Hematopoietic multipotent progenitor cell (in vitro differentiated cells): ENCODE results near the gene XPO4. TPM values are rescaled to one million over a fixed set of nuclear protein-coding genes. Genes with fewer than 3 reads are reported as not detected.

Experiments used
- DNase-seq, 3 donors: peaks; one replicate each; pipeline ENCODE4 v3.0.0-alpha.2; 2011 to 2015; ENCODE audit warnings: low read depth in 2 of 3, low spot score in 2 of 3
- total RNA-seq: library from RNA; depleted of rRNA; stranded (reverse); fragments of >200 nt; gene quantifications from one replicate; pipeline ENCODE4 v1.2.3, GENCODE V29; 2012

XPO4 gene
- total RNA-seq, 1 donor: 10.5 TPM

DNA sequence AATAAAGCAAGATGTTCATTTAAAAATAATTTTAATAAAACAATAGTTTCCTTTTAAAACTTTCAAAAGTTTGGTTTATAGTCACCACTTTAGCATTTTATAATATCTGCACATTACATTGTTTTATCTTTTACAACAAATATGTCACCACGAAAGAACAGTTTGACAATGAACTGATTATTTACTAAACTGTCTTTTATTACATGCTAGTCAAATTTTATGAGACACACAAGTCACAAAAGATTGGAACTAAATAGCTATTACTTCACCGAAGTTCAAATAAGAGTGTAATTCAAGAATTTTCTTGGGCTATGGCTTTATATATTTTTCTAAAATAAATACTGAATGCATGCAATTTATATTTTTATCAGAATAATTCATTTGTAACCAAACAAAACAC is 71.3 kb downstream of the XPO4 start:
- no peak for DNase-seq

GRCh38 chr13:20828539-20829364 is 73.8 kb downstream of the XPO4 start:
- peak; percentile 28 to 87 (median 59) for DNase-seq

GRCh38 chr13:20826843-20827560 is 75.5 kb downstream of the XPO4 start:
- DNase-seq: no peak

DNA sequence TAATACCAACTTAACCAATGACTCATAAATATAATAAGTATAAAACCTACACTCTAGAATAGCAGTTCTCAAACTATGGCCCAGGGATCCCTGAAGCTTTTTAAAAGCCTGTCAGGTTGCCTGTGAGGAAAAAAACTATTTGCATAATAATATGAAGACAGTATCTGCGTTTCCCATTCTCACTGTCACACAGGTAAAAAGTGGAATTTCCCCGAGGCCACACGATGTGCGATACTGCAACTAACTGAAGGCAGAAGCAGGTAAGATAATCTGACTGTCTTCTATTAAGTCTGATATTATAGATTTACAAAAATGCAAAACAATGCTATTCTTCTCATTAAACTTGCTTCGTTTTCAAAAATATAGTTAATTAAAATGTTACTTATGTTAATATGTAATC is 76.2 kb downstream of the XPO4 start:
- no peak for DNase-seq

- DNase-seq: peak in 1 of 3 donors; percentile 17
Observed at GRCh38 chr13:20825477-20825875, 77.1 kb downstream of the XPO4 start.

GRCh38 chr13:20824762-20825476 is 77.6 kb downstream of the XPO4 start:
- DNase-seq: no peak

DNA sequence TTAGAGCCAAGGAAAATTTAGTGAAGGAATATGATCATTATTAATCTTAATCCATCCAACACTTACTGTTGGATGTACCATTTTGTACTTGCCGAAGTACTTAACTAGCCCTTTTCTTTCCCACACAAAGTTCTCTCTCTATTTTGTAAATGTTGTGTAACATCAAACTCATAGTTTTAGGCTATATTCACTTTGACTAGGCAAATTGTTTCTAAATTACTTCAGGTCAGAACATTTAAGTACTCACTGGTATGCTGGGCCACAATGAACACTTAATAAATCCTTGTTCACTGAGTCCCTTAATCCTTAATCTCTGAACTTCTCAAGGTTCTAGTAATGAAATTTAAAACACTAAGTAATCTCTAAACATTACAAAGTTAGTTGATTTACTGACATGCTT is 79.5 kb downstream of the XPO4 start:
- DNase-seq: no peak

GRCh38 chr13:20822406-20822805 is 80.1 kb downstream of the XPO4 start:
- no peak for DNase-seq

- no peak for DNase-seq
Observed at GRCh38 chr13:20819715-20820114, 82.8 kb downstream of the XPO4 start.

DNA sequence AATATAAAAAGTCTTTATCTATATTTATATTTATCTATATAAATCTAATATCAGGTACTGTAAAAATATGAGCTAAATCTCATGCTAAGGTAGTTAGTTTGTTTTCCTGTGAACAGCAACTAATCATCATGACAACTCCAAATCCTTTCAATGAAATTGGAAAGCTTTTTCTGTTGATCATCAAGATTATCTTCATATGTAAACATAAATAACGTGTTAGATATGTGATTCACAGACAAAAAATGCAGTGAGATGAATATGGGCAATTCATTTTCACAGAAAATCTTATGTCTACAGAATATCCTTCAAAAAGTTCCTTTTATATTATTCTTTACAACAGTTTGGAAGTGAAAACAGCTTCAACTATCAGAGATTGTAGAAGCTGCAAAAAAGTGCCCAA is 87.1 kb downstream of the XPO4 start:
- no peak for DNase-seq

GRCh38 chr13:20814224-20814910 is 88.2 kb downstream of the XPO4 start:
- no peak for DNase-seq

DNA sequence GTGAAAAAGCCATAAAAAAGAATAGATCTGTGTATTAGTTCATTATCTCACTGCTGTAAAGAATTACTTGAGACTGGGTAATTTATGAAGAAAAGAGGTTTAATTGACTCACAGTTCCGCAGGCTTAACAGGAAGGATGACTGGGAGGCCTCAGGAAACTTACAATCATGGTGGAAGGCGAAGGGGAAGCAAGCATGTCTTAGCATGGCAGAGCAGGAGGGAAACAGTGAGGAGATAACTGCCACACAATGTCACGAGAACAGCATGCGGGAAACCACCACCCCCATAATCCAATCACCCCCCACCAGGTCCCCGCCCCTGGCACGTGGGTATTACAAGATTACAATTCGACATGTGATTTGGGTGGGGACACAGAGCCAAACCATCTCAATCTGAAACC is 89.7 kb downstream of the XPO4 start:
- no peak for DNase-seq

- DNase-seq: no peak
Observed at GRCh38 chr13:20810808-20811207, 91.7 kb downstream of the XPO4 start.

GRCh38 chr13:20808874-20809273 is 93.7 kb downstream of the XPO4 start:
- no peak for DNase-seq

DNA sequence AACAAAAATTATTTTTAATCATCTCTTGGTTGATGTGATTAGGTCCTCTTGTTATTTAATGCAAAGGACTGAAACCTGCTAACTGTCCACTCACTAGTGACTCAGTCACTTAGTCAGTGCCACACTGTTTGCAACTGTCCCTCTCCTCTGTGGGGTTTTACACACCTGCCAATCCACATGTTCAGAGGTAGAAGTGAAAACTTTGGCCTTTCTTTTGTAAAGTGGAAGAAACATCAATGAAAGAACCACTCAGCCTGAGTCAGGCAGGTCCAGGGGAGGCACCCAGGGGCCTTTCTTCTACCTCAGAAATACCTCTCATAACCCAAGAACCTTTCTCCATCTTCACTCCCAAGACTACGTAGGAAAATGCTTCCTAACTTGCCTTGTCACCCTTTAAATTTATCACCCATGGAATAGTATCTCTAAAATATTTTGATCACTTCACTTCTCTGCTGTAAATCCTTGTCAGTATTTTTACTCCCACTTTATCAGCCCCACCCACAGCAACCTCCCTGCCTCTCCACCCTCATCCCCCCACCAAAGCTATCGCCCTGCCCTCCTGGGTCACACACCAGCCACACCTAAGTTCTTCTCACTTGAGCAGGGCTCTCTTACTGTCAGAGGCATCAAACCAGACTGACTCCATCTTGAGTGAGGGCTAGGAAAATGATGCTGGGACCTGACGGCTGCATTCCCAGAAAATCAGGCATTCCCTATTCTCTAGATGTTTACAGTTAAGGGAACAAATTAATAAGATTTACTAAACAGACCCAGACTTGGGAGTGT is 99.2 kb downstream of the XPO4 start:
- no peak for DNase-seq

DNA sequence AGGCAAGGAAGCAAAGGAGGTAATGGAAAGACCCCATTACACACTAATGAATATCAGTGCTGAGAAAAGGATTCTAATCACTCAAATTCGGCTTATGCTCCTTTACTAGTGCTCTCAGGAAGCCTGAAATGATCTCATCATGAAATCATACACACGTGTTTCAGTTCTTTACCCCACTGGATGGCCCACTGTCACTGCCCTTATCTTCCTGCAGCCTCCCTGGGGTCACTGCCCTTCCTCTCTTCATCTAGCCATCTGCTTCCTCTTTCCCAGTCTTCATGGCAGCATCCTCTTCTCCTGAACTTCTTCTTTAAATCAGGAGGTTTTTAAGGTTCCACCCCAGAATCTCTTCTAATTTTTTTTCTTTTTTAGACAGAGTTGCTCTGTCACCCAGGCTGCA is 100.8 kb downstream of the XPO4 start:
- peak in 1 of 3 donors; percentile 5 for DNase-seq

DNA sequence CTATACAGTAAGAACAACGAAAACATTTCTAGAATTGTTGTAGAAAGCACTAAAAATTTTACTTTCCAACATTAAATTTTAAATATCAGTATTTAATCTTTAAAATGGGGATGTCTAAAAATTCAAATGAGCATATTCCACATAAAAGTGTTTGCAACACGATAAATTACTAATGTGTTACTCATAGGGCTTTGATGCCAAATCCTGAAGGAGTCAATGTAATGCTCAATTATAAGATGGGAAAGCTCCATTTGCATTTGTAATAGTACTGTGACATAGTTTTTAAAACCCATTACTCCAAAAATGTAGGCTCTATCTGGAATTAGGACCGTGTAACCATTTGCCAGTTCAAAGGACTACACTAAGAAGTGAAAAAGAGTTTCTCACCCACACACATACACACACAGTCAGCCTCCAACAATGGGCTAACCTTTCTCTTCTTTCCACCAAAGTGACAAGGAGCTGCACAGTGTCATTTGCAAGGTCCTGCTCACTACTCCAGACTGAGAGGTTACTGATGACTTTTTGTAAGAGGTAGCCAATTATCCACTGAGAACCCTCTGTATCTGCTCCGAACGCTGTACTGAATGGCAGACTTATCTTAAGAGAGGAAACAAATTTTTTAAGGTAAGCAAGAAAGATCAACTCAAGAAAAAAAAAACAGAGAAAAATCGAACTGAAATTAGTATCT is 102.7 kb downstream of the XPO4 start:
- DNase-seq: no peak

GRCh38 chr13:20798027-20798426 is 104.5 kb downstream of the XPO4 start:
- peak in 2 of 3 donors; percentile 14 to 39 for DNase-seq

DNA sequence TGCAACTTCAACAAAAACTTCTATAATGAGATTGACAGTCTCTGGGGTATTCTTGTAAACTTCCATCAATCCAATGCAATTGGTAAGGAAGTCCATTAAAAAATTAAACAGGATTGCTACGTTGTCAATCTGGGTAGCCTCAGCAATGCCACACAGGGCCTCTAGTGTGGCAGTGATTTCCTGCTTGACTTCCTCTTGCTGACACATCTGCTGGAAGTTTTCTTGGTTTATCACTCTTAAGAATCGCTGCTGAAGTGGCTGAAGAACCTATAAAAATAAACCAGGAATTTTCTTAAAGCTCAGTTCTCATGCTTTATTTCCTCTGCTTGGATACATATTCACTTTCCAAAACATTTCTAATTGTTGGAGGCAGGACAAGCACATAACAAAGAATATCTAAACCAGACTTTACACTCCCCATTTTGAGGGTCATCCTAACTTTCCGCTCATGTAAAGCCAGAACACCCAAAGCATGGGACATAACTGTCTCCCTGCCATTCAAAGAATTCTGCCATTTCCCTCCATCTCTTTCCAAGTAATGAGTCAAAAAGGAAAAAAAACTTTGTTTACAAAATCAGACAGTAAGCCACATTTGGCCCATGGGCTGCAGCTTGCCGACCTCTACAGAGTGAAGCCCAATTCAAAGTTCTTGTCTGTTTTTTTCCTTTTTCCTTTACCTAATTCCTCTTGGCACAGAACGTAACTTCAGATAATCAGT is 105.6 kb downstream of the XPO4 start:
- DNase-seq: peak in 2 of 3 donors; percentile 9 to 25
